K562 (cell line): ENCODE data around the gene MECR. TPM values are rescaled to one million over a fixed set of nuclear protein-coding genes. Genes with fewer than 3 reads are reported as not detected.
A peak's percentile ranks its signal among the peaks of the same experiment; 100 is the strongest.

ENCODE experiments used
- ATF6 ChIP-seq: sonication (generic); formaldehyde crosslinking; IDR thresholded peaks from 2 replicates; pipeline ENCODE4 v1.4.0; 2020; ENCODE audit warnings: mild to moderate bottlenecking, missing genetic modification reagents
- CAMTA2 ChIP-seq: fragments of 250-450 bp; sonication (Bioruptor Pico); conservative IDR thresholded peaks from 2 replicates; pipeline ENCODE4 v1.5.1; 2022
- CCNT2 ChIP-seq: IDR thresholded peaks from 2 replicates; pipeline ENCODE4 v1.6.1; 2011; ENCODE audit warnings: borderline replicate concordance, low read depth, mild to moderate bottlenecking, moderate library complexity, mixed read lengths, low read length; ENCODE audit not compliant: insufficient read length; ENCODE audit errors: extremely low read depth
- CHD1 ChIP-seq: fragments of 200-600 bp; sonication (generic); IDR thresholded peaks from one replicate; pipeline ENCODE4 v1.6.1; 2012; ENCODE audit warnings: mild to moderate bottlenecking, moderate library complexity, low read length, inconsistent platforms
- CREB3 ChIP-seq: fragments of 450-650 bp; conservative IDR thresholded peaks from 2 replicates; pipeline ENCODE4 v1.6.1; 2016; ENCODE audit warnings: missing genetic modification characterization, low read depth, mild to moderate bottlenecking, missing compliant biosample characterization, moderate library complexity
- DDX20 ChIP-seq: fragments of 450-650 bp; IDR thresholded peaks from 2 replicates; pipeline ENCODE4 v1.6.1; 2016; ENCODE audit warnings: missing genetic modification characterization, low read depth, mild to moderate bottlenecking, missing compliant biosample characterization, moderate library complexity
- ID3 ChIP-seq, 2 experiments: fragments of 250-450 bp in 1 of 2; fragments of 450-650 bp in 1 of 2; sonication (Bioruptor Pico) in 1 of 2; IDR thresholded peaks; 2 replicates each; pipeline versions ENCODE4 v1.6.1 to v1.8.0; 2016 to 2021; ENCODE audit warnings: mild to moderate bottlenecking in 2 of 2, moderate library complexity in 2 of 2, missing compliant biosample characterization in 1 of 2, missing genetic modification characterization in 1 of 2
- KDM5B ChIP-seq: fragments of 200-600 bp; sonication (generic); IDR thresholded peaks from 2 replicates; pipeline ENCODE4 v1.6.1; 2012; ENCODE audit warnings: low read depth, mild to moderate bottlenecking, moderate library complexity, low read length, control low read depth, inconsistent platforms; ENCODE audit not compliant: insufficient replicate concordance
- MXD1 ChIP-seq: fragments of 250-450 bp; sonication (Bioruptor Pico); IDR thresholded peaks from 2 replicates; pipeline ENCODE4 v1.8.0; 2021; ENCODE audit warnings: borderline replicate concordance, mild to moderate bottlenecking, moderate library complexity; ENCODE audit not compliant: poor library complexity, severe bottlenecking
- PHF20 ChIP-seq: fragments of 450-650 bp; IDR thresholded peaks from 2 replicates; pipeline ENCODE4 v1.6.1; 2018; ENCODE audit not compliant: partially characterized antibody
- SMARCA4 ChIP-seq: fragments of 450-650 bp; IDR thresholded peaks from 2 replicates; pipeline ENCODE4 v1.6.1; 2016
- TEAD4 ChIP-seq, 2 experiments: sonication (generic) in 1 of 2; formaldehyde crosslinking in 1 of 2; IDR thresholded peaks; 2 replicates each; pipeline versions ENCODE4 v1.6.1 to v1.8.0; 2012 to 2022; ENCODE audit warnings: borderline replicate concordance in 1 of 2, inconsistent platforms in 1 of 2, low read length in 1 of 2, mild to moderate bottlenecking in 1 of 2, missing genetic modification reagents in 1 of 2
- TGIF2 ChIP-seq: sonication (generic); formaldehyde crosslinking; IDR thresholded peaks from 2 replicates; pipeline ENCODE4 v1.8.1; 2022; ENCODE audit warnings: mild to moderate bottlenecking, missing genetic modification reagents, moderate library complexity
- ZBTB1 ChIP-seq: sonication (generic); formaldehyde crosslinking; IDR thresholded peaks from 2 replicates; pipeline ENCODE4 v1.8.1; 2023; ENCODE audit warnings: missing genetic modification reagents, low read depth, mild to moderate bottlenecking, borderline replicate concordance
- ZNF551 ChIP-seq: fragments of 250-450 bp; sonication (Bioruptor Pico); IDR thresholded peaks from 2 replicates; pipeline ENCODE4 v1.5.0; 2021; ENCODE audit warnings: mild to moderate bottlenecking, moderate library complexity
- ZNF583 ChIP-seq: fragments of 250-450 bp; sonication (Bioruptor Pico); IDR thresholded peaks from 2 replicates; pipeline ENCODE4 v1.4.0; 2020
- ZNF639 ChIP-seq, 2 experiments: fragments of 200-800 bp in 1 of 2; sonication (Bioruptor generic) in 1 of 2; sonication (generic) in 1 of 2; formaldehyde crosslinking in 1 of 2; IDR thresholded peaks in 1 of 2; conservative IDR thresholded peaks in 1 of 2; 2 replicates each; pipeline versions ENCODE4 v1.5.0 to v1.6.1; 2016 to 2020; ENCODE audit warnings: missing compliant biosample characterization in 1 of 2, missing genetic modification characterization in 1 of 2, missing genetic modification reagents in 1 of 2
- ZNF75A ChIP-seq: fragments of 450-650 bp; formaldehyde crosslinking; IDR thresholded peaks from 2 replicates; pipeline ENCODE4 v1.4.0; 2020; ENCODE audit warnings: mild to moderate bottlenecking
- polyA plus RNA-seq, 8 experiments: library from polyadenylated mRNA; depleted of rRNA in 4 of 8; stranded (reverse) in 5 of 8; unstranded in 3 of 8; fragments of >200 nt; fragmentation: Nextera tagmentation in 2 of 8; fragmentation: Illumina TruSeq in 1 of 8; extraction: Ambion mirVana in 2 of 8; extraction: Trizol in 1 of 8; gene quantifications; 2 replicates each; pipeline versions ENCODE4 v1.2.1 to v1.2.3, GENCODE V29; 2011 to 2014; ENCODE audit warnings: inconsistent platforms in 1 of 8, missing spikeins in 1 of 8
- total RNA-seq, 7 experiments: library from RNA; depleted of rRNA in 6 of 7; stranded (reverse); fragments of >200 nt in 6 of 7; fragmentation: Illumina TruSeq in 2 of 7; extraction: Trizol in 2 of 7; gene quantifications; 2 replicates each; pipeline versions ENCODE4 v1.2.1 to v1.2.3, GENCODE V29; 2011 to 2021; ENCODE audit warnings: low replicate concordance in 1 of 7

Gene MECR
- total and polyA plus RNA-seq, 9 of the 15 experiments (the other 6 are each of a cell fraction or from before 2014, with no cell fraction given), result 10.4 to 58.6 (median 42.9) TPM

GRCh38 chr1:29181413-29182225 lies 49.1 kb downstream of the MECR start, which contains the start of gene SRSF4 (continued):
- TF ChIP-seq ZNF583 (CRISPR knock-in tag), result peak; percentile 12; the same call in 1 of the 2 replicates
- TF ChIP-seq CREB3, result no peak; the same call in 1 of the 2 replicates
- TF ChIP-seq MXD1, result no peak
- TF ChIP-seq KDM5B, result peak; percentile 77
- peak; percentile 67 for TF ChIP-seq CHD1
- peak; percentile 97 for TF ChIP-seq CCNT2
- no peak for TF ChIP-seq ID3 (CRISPR knock-in tag; IDR thresholded peaks at IDR 0.05)
- TF ChIP-seq ID3 (tag; IDR thresholded peaks at IDR 0.05), result peak; percentile 93
- TF ChIP-seq ZNF75A (CRISPR knock-in tag), result no peak; the same call in 1 of the 2 replicates
- TF ChIP-seq CAMTA2 (CRISPR knock-in tag), result no peak
- TF ChIP-seq ATF6 (CRISPR knock-in tag), result peak; percentile 49; the same call in 1 of the 2 replicates
- no peak for TF ChIP-seq ZBTB1 (CRISPR knock-in tag)
- peak; percentile 80 for TF ChIP-seq TGIF2 (CRISPR knock-in tag)
- peak; percentile 75 for TF ChIP-seq PHF20
- peak in 1 of 2 experiments; percentile 99; a peak in 2 of 4 replicates for TF ChIP-seq ZNF639 (CRISPR knock-in tag; conservative IDR thresholded peaks at IDR 0.05 in 1 of 2, IDR thresholded peaks at IDR 0.05 in 1 of 2)
- no peak for TF ChIP-seq ZNF551
- no peak for TF ChIP-seq DDX20 (tag)
- 0 out of 2 replicates have a peak, but pooled peaks have one; percentile 42 for TF ChIP-seq TEAD4 (IDR thresholded peaks at IDR 0.05; ENCODE audit: low read length)
- peak; percentile 90 for TF ChIP-seq TEAD4 (CRISPR knock-in tag; IDR thresholded peaks at IDR 0.05; ENCODE audit: borderline replicate concordance)
- no peak for TF ChIP-seq SMARCA4
